GM11168 (cell line): ENCODE data around the gene HIVEP3.

Experiments used
- in situ Hi-C: fragments of 300-500 bp; cut with MboI; formaldehyde crosslinking; loops from one replicate; pipeline ENCODE4 v1.12.0; 2022; ENCODE audit warnings: low sequenced_read_pairs; ENCODE audit not compliant: unreplicated experiment

The HIVEP3 gene

DNA sequence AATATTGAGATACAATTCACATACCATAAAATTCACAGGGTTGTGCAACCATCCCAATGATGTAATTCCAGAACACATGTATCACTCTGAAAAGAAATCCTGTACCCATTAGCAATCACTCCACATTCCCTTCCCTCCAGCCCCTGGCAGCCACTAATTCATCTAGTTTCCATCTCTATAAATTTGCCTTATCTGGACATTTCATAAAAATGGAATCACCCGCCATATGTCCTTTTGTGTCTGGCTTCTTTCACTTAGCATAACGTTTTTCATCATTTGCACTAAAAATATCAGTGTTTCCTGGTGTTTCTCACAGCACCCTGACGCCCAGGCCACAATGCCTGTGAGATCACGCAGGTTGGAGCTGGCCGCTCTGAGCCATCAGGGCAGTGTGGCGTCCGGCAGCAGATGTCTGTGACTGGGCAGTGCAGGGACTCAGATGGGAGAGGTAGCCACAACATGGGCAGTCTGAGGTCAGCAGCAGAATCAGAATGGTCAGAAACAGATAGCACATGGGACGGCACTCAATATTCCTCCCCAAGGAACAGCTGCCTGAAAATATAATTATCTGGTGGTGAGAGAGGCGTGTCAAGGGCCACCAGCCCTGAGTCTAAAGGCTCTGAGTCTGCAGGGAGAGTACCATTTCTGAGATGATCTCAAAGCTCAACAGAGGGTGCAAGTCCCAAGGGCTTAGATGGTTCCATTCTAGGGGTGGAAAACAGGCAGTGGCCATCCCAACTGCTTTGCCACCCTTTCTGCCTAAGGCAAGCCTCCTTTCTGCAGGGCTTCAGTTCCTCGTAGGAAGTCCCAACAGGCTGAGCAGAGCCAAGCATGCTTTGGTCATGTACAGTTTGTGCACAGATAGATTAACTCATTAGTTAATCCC, 304.8 kb downstream of the HIVEP3 start:
- in situ Hi-C loops = no loop called here

DNA sequence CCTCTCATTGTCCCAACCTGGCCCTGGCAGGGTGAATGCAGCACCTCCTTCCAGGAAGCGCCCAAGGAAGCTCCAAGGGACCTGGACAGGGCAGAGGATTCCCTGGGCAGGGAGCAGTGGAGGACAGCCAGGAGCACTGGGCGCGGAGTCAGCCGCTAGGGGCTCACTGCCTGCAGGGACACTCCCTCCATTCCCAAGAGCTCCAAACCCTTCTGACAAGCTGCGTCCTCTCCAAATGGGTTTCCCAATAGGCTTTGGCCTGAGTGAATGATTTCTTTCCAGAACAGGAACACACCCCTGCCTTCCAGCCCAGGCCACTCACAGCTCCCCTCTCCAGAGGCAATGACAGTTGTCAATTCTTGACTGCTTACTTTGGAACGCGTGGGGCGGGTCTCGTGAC, 305.8 kb downstream of the HIVEP3 start:
- in situ Hi-C loops = no loop called here

DNA sequence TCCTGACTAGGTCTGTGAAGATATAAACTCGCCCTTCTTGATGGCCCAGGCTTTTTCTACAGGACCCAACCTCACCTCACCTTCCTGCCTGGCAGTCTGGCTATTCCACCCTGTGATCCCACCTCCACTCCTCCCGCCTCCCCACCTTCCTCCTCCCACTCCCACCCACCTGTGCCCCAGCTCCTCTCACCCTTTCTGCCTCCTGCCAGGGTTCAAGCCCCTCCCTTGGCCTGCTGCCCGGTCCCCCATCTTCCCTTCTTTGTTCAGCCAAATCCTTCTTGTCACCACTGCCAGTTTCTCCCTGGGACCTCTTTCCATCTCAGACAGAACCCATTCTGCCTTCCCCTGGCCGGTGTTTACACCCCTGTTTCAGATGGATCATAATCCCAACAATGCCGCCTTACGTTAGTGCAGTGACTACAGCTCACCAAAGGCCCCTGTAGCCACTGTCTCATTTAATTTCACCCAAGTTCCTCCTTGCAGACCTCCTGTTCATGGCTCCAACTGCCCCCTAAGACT, 306.7 kb downstream of the HIVEP3 start:
- in situ Hi-C loops = no loop called here

- in situ Hi-C loops = no loop called here
These were observed 307.4 kb downstream of the HIVEP3 start for GRCh38 chr1:41611068-41611931.

- in situ Hi-C loops = no loop called here
These were observed 308.4 kb downstream of the HIVEP3 start for GRCh38 chr1:41610361-41610760.

- in situ Hi-C loops = no loop called here
These were observed 309.4 kb downstream of the HIVEP3 start for GRCh38 chr1:41609166-41609883.

DNA sequence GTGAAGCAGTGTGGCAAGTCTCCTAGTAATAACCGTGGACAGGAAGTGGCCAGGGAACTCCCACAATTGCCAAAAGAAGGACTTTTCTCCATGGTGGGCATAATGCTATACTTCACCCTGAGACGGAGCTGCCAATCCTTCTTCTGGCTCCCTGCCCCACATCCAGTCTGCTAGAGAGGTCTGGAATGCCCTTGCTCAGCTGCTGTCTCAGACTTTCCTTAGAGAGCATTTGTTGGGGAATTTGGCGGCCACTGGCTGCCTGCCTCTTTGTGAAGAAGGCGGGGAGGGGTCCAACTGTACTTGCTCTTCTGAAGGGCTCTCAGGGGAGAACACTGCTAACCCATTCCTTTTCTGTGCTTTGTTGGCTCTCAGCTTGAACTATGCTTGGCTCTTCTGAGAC, 310.5 kb downstream of the HIVEP3 start:
- in situ Hi-C loops = no loop called here

- in situ Hi-C loops = no loop called here
These were observed 310.9 kb downstream of the HIVEP3 start for GRCh38 chr1:41607808-41608207.

GRCh38 chr1:41599912-41600311, 318.8 kb downstream of the HIVEP3 start:
- in situ Hi-C loops = no loop called here

GRCh38 chr1:41598325-41598724, 320.4 kb downstream of the HIVEP3 start:
- in situ Hi-C loops = no loop called here

DNA sequence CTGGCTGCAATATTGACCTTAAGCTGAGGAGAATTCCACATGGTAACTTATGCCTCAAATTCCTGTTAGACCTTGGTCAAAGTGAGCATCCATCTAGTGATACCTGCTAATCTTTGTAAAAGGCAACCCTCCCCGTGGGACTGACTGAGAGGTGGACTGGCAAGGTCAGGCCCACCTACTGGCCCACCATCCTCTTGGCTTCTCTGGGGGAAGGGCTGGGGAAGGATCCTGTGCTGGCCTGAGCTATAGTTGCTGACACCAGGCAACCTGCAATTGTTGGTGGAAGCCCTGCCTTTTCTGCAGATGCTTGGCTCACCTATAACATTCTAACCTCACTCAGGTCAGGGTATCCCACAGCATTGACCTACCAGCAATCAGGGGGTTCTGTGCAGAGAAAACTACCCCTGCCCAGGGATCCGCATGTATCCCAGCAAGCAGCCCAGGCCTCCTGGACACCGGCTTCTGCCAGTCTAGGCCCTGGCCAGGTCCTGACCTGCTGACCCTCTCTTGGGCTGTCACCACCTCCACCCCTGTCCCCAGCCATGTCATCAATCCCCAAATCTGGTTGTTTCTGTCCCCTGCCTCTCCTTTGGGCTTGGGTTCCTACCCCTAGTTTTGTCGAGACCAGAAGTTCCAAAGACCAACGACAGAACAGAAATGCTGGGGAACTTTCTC, 326.1 kb downstream of the HIVEP3 start:
- in situ Hi-C loops = no loop called here

DNA sequence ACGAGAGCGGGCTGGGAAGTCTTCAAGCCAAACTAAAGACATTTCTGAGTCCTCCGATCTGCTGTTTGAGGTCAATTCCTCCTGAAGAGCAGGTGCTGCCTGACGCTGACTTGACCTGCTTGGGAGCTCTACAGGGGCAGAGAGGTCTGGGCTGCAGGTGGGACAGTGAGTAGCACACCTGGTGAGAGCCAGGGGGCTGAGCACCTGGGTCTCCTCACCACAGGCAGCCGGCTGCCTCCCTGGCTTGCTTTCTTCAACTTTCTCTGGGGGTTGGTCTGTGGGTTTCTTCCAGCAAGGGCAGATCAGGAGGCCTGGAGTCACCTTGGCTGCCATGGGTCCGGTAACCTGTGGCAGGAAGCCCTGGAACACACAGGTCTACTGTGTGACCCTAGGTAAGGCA, 326.8 kb downstream of the HIVEP3 start:
- in situ Hi-C loops = no loop called here

DNA sequence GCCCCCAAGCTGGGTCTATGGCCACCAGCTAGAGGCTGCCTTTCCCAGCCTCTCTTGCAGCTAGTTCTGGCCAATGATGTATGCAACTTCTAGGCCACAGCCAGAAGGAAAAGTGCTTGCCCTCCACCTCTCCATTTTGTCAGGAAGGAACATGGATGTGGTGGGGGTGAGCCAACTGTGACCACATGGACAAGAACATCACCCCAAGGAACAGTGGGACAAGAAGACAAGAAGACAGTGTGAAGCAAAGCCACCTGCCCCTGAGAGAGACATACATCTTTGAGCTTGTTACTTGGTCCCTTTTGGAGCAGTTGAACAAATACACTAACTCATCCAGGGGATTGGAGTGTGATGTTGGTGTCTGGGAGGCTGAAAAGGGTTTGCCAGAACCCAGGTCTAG, 328.4 kb downstream of the HIVEP3 start:
- in situ Hi-C loops = no loop called here

GRCh38 chr1:41589395-41589794, 329.3 kb downstream of the HIVEP3 start:
- in situ Hi-C loops = no loop called here

DNA sequence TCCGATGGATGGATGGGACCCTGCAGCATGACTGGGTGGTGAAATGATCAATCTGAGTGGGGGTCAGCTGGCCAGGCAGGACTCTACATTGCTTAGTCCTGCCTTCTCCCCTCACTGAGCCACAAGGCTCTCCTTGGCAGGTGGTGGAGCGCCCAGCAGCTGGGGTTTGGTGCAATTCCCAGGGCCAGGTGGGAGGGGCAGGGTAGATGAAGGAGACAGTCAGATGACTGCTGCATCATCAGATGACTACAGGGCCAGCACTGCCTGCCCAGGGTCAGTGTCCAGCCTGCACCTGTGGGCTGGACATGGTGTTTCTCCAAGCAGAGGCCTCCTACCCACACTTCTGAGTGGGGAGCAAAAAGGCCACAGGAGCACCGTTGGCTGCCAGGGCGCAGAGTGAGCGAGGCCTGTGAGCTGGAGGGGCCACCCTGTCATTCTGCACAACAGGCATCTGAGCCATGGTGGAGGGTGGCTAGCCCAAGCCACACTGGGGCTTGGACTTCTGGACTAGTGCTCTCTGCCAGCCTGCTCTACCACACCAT, 330.3 kb downstream of the HIVEP3 start:
- in situ Hi-C loops = no loop called here

DNA sequence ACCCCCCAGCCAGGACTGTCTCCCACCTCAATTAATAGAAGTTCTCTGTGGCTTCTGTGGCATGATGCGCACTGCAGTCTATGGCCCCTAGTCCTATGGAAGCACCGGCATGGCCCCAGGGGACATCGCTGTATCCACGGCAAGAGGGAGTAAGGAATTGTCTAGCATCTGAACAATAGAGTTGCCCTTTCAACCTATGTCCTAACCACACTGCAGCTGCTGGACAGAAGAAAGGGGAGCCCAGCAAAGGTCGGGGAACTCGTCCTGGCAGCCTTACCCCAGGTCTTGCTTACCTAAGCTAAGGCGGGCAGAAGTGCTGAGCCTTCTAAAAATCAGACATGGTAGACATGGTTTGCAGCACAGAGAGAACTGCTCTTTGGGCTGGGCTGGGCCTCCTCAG, 330.9 kb downstream of the HIVEP3 start:
- in situ Hi-C loops = no loop called here

GRCh38 chr1:41586230-41586629, 332.5 kb downstream of the HIVEP3 start:
- in situ Hi-C loops = no loop called here

- in situ Hi-C loops = no loop called here
These were observed 334.8 kb downstream of the HIVEP3 start for GRCh38 chr1:41583658-41584547.
